HepG2 (cell line): ENCODE results near the gene SLC2A4. TPM values are rescaled to one million over a fixed set of nuclear protein-coding genes. Genes with fewer than 3 reads are reported as not detected.
A peak's percentile ranks its signal among the peaks of the same experiment; 100 is the strongest.

Experiments used
- AKAP8 ChIP-seq: sonication (generic); formaldehyde crosslinking; IDR thresholded peaks from 2 replicates; pipeline ENCODE4 v1.5.1; 2020; ENCODE audit warnings: mild to moderate bottlenecking, missing genetic modification reagents
- DMAP1 ChIP-seq: IDR thresholded peaks from 2 replicates; pipeline ENCODE4 v1.6.1; 2016
- HMGA1 ChIP-seq: sonication (generic); formaldehyde crosslinking; conservative IDR thresholded peaks from 2 replicates; pipeline ENCODE4 v1.4.0; 2020; ENCODE audit warnings: missing genetic modification reagents
- HNF4G ChIP-seq, 2 experiments: sonication (generic) in 1 of 2; formaldehyde crosslinking in 1 of 2; IDR thresholded peaks; 2 replicates each; pipeline versions ENCODE4 v1.4.0 to v1.6.1; 2011 to 2020; ENCODE audit warnings: borderline replicate concordance in 2 of 2, low read depth in 2 of 2, mild to moderate bottlenecking in 2 of 2, low read length in 1 of 2, missing genetic modification reagents in 1 of 2, moderate library complexity in 1 of 2
- IRX3 ChIP-seq: sonication (generic); formaldehyde crosslinking; IDR thresholded peaks from 2 replicates; pipeline ENCODE4 v1.8.1; 2023; ENCODE audit warnings: mild to moderate bottlenecking, low read depth, missing genetic modification reagents, borderline replicate concordance
- MEF2D ChIP-seq: sonication (generic); formaldehyde crosslinking; IDR thresholded peaks from 2 replicates; pipeline ENCODE4 v1.5.1; 2020; ENCODE audit warnings: mild to moderate bottlenecking, missing genetic modification reagents
- MTERF4 ChIP-seq: sonication (generic); formaldehyde crosslinking; IDR thresholded peaks from 2 replicates; pipeline ENCODE4 v1.8.0; 2023; ENCODE audit warnings: mild to moderate bottlenecking, missing genetic modification reagents
- NR1H2 ChIP-seq: sonication (generic); formaldehyde crosslinking; IDR thresholded peaks from 2 replicates; pipeline ENCODE4 v1.8.1; 2022; ENCODE audit warnings: low read depth, missing genetic modification reagents, borderline replicate concordance
- RCOR2 ChIP-seq: IDR thresholded peaks from 2 replicates; pipeline ENCODE4 v1.6.1; 2016; ENCODE audit warnings: missing biosample characterization, missing genetic modification reagents
- SAFB2 ChIP-seq: sonication (generic); formaldehyde crosslinking; IDR thresholded peaks from 2 replicates; pipeline ENCODE4 v1.5.1; 2020; ENCODE audit warnings: missing genetic modification reagents, low read depth, mild to moderate bottlenecking, borderline replicate concordance
- SIN3B ChIP-seq: fragments of 150-350 bp; IDR thresholded peaks from 2 replicates; pipeline ENCODE4 v1.6.1; 2014; ENCODE audit warnings: low read length
- SP5 ChIP-seq: IDR thresholded peaks from 2 replicates; pipeline ENCODE4 v1.6.1; 2016; ENCODE audit warnings: low read depth, borderline replicate concordance
- STAT6 ChIP-seq: sonication (generic); formaldehyde crosslinking; IDR thresholded peaks from 2 replicates; pipeline ENCODE4 v1.4.0; 2020; ENCODE audit warnings: missing genetic modification reagents, mild to moderate bottlenecking, borderline replicate concordance
- ZBTB37 ChIP-seq: sonication (generic); formaldehyde crosslinking; IDR thresholded peaks from 2 replicates; pipeline ENCODE4 v1.4.0; 2020; ENCODE audit warnings: mild to moderate bottlenecking, missing genetic modification reagents
- ZBTB7B ChIP-seq: sonication (generic); formaldehyde crosslinking; IDR thresholded peaks from 2 replicates; pipeline ENCODE4 v1.4.0; 2020; ENCODE audit warnings: missing genetic modification reagents
- ZEB1 ChIP-seq: IDR thresholded peaks from 2 replicates; pipeline ENCODE4 v1.6.1; 2012; ENCODE audit warnings: mild to moderate bottlenecking, low read depth, inconsistent platforms; ENCODE audit not compliant: insufficient replicate concordance
- ZNF282 ChIP-seq: fragments of 450-650 bp; IDR thresholded peaks from 2 replicates; pipeline ENCODE4 v1.6.1; 2018; ENCODE audit not compliant: partially characterized antibody
- ZNF446 ChIP-seq: sonication (generic); formaldehyde crosslinking; IDR thresholded peaks from 2 replicates; pipeline ENCODE4 v1.5.0; 2020; ENCODE audit warnings: mild to moderate bottlenecking, missing genetic modification reagents
- ZNF496 ChIP-seq: sonication (generic); formaldehyde crosslinking; IDR thresholded peaks from 2 replicates; pipeline ENCODE4 v1.8.1; 2023; ENCODE audit warnings: mild to moderate bottlenecking, moderate library complexity, missing genetic modification reagents; ENCODE audit not compliant: insufficient replicate concordance
- ZNF574 ChIP-seq: sonication (generic); formaldehyde crosslinking; IDR thresholded peaks from 2 replicates; pipeline ENCODE4 v1.4.0; 2020; ENCODE audit warnings: missing genetic modification reagents
- ZNF652 ChIP-seq: IDR thresholded peaks from 2 replicates; pipeline ENCODE4 v1.6.1; 2016; ENCODE audit warnings: low read depth, borderline replicate concordance
- polyA plus RNA-seq, 8 experiments: library from polyadenylated mRNA; depleted of rRNA in 3 of 8; stranded (reverse) in 7 of 8; unstranded in 1 of 8; fragments of >200 nt; fragmentation: Illumina TruSeq in 4 of 8; extraction: Trizol in 4 of 8; gene quantifications; 2 replicates each; pipeline versions ENCODE4 v1.2.1 to v1.2.3, GENCODE V29; 2011 to 2016; ENCODE audit warnings: low read depth in 4 of 8, missing spikeins in 1 of 8, mixed read lengths in 1 of 8; ENCODE audit not compliant: insufficient read depth in 1 of 8
- total RNA-seq, 5 experiments: library from RNA; depleted of rRNA; stranded (reverse); fragments of >200 nt; fragmentation: Illumina TruSeq; extraction: Trizol; gene quantifications; 2 replicates each; pipeline ENCODE4 v1.2.3, GENCODE V29; 2016; ENCODE audit warnings: low read depth in 1 of 5

The SLC2A4 gene
- total and polyA plus RNA-seq, 2 of the 13 experiments (the other 11 are each of a cell fraction or from before 2014, with no cell fraction given), result 4.9 to 5.8 TPM

GRCh38 chr17:7314719-7315569, 33.4 kb downstream of the SLC2A4 start, which contains the start of gene GPS2 (continued):
- no peak; the same call in 1 of the 2 replicates for TF ChIP-seq STAT6 (CRISPR knock-in tag)
- TF ChIP-seq AKAP8 (CRISPR knock-in tag), result peak; percentile 92; the same call in 1 of the 2 replicates
- peak; percentile 97 for TF ChIP-seq ZNF574
- 0 out of 2 replicates have a peak, but pooled peaks have one; percentile 26 for TF ChIP-seq ZBTB7B (CRISPR knock-in tag)
- no peak for TF ChIP-seq ZBTB37
- TF ChIP-seq RCOR2 (CRISPR knock-in tag), result no peak
- 0 out of 2 replicates have a peak, but pooled peaks have one; percentile 29 for TF ChIP-seq SP5 (CRISPR knock-in tag)
- peak; percentile 80; the same call in 1 of the 2 replicates for TF ChIP-seq MTERF4
- TF ChIP-seq HMGA1, result no peak
- TF ChIP-seq DMAP1 (CRISPR knock-in tag), result peak; percentile 67; the same call in 1 of the 2 replicates
- peak; percentile 87; the same call in 1 of the 2 replicates for TF ChIP-seq SAFB2 (CRISPR knock-in tag)
- TF ChIP-seq ZNF652, result 0 out of 2 replicates have a peak, but pooled peaks have one; percentile 12
- peak; percentile 85; the same call in 1 of the 2 replicates for TF ChIP-seq IRX3
- peak; percentile 31 for TF ChIP-seq ZEB1
- TF ChIP-seq ZNF496 (CRISPR knock-in tag), result no peak
- TF ChIP-seq ZNF282, result no peak
- no peak for TF ChIP-seq HNF4G (IDR thresholded peaks at IDR 0.05; ENCODE audit: borderline replicate concordance, low read depth, low read length)
- TF ChIP-seq HNF4G (CRISPR knock-in tag; IDR thresholded peaks at IDR 0.05; ENCODE audit: borderline replicate concordance, low read depth), result peak; percentile 56; the same call in 1 of the 2 replicates
- TF ChIP-seq ZNF446 (CRISPR knock-in tag), result peak; percentile 88
- TF ChIP-seq MEF2D (CRISPR knock-in tag), result no peak
- peak; percentile 77; the same call in 1 of the 2 replicates for TF ChIP-seq SIN3B
- no peak for TF ChIP-seq NR1H2
